ENCODE data around the gene SNRPB.

The SNRPB gene

DNA sequence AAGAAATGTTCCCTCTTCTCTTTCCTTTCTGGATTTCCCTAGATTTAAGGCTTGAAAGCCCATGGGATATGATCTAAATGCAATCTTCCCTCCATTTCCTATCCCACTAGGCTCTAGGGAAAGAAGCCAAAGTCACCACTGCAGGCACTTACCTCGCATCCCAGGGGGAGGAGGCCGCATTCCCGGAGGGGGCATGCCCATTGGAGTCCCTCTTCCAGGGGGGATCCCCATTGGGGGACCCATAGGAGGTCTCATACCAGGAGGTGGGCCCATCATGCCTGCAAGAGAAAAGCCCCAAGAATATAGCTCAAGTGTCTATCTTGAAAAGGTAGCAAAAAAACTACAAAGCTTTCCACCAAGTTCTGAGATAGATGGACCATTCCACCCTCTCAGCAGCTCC lies 8.1 kb downstream of the SNRPB start:
- TF ChIP-seq, protein P1, sequence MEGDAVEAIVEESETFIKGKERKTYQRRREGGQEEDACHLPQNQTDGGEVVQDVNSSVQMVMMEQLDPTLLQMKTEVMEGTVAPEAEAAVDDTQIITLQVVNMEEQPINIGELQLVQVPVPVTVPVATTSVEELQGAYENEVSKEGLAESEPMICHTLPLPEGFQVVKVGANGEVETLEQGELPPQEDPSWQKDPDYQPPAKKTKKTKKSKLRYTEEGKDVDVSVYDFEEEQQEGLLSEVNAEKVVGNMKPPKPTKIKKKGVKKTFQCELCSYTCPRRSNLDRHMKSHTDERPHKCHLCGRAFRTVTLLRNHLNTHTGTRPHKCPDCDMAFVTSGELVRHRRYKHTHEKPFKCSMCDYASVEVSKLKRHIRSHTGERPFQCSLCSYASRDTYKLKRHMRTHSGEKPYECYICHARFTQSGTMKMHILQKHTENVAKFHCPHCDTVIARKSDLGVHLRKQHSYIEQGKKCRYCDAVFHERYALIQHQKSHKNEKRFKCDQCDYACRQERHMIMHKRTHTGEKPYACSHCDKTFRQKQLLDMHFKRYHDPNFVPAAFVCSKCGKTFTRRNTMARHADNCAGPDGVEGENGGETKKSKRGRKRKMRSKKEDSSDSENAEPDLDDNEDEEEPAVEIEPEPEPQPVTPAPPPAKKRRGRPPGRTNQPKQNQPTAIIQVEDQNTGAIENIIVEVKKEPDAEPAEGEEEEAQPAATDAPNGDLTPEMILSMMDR (IDR thresholded peaks at IDR 0.05; ENCODE audit: insufficient read depth, low read depth, low read length, missing control alignments): no peak
- DNase-seq (ENCODE audit: low read depth): no peak
- no peak overlapping the region for H3K4me3 ChIP-seq (ENCODE audit: low read depth, low read length)

DNA sequence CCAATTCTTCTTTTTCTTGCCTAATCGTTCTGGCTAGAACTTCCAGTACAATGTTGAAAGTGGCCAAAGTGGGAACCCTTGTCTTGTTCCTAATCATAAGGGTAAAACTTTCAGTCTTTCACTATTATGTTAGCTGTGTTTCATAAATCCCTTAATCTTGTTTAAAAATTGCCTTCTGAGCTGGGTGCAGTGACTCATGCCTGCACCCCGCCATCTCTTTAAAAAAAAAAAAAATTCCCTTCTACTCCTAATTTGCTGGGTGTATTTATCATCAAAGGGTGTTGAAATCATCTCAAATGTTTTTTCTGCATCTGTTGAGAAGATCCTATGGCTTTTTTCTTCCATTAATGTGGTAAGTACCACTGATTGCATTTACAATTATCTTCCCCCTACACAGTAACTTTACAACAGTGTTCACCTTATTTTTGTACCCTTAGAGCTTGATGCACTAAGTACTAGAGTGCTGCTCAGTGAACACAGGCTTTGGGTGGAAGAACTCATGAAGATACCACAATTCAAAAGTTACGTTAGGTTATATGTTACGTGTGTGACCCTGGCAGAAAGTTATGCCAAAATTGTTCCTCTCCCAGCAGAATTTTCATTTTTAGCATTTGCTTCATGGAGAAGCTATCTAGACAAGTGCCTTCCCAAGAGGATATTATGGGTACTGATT lies 9.7 kb downstream of the SNRPB start:
- TF ChIP-seq, protein P1 (IDR thresholded peaks at IDR 0.05; ENCODE audit: insufficient read depth, low read depth, low read length, missing control alignments): no peak
- H3K4me3 ChIP-seq (ENCODE audit: low read depth, low read length): no peak overlapping the region
- DNase-seq (ENCODE audit: low read depth): no peak

DNA sequence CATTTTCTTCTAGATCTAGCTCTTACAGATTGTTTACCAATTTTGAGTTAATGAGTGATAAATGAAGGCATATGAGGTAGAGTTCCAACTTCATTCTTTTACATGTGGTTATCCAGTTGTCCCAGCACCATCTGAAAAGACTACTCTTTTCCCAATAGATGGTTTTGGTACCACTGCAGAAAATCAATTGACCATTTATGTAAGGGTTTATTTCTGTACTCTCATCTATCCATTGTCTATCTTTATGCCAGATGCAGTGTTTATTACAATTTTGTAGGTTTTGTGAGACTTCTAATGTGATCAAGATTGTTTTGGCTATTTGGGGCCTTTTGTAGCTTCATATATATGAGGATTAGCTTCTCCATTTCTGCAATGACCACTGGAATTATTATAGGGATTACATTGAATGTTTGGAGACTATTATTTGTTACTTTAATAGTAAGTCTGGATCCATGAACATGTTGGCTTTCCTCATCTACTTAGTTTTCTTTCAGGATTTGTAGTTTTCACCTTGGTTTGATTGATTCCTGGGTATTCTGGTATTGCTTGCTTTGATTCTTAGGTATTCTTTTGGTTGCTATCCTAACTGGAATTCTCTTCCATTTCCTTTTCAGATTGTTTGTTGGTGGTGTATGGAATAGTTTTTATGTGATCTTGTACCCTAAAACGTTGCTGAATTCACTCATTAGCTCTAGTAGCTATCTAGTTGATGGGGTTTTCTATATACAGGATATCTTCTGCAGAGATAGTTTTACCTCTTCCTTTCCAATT lies 10.4 kb downstream of the SNRPB start:
- no peak overlapping the region for H3K4me3 ChIP-seq (ENCODE audit: low read depth, low read length)
- no peak for DNase-seq (ENCODE audit: low read depth)
- TF ChIP-seq, protein P1 (IDR thresholded peaks at IDR 0.05; ENCODE audit: insufficient read depth, low read depth, low read length, missing control alignments): no peak

DNA sequence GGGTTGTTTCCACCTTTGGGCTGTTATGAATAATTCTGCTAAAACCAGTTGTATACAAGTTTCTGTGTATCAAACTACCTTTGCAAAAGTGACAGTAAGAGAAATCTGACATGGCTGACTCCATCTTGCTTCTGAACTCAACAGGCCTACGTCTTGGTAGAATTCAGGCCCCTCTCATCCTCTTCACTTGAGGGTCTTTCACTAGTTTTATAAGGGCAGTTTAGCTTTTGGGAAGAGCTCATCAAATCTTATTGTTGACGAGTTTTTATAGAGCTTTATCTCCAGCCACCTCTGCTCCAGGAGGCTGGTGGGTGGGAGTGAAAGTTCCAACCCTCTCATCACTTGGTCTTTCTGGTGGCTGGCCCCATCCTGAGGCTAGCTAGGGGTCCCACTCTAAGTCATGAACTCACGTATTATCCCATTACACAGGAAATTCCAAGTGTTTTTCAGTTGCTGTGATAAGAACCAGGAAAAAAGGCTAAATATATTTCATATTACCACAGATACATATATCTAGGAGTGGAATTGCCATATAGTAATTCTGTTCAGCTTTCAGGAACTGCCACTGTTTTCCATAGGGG lies 11.6 kb downstream of the SNRPB start:
- no peak for DNase-seq (ENCODE audit: low read depth)
- TF ChIP-seq, protein P1 (IDR thresholded peaks at IDR 0.05; ENCODE audit: insufficient read depth, low read depth, low read length, missing control alignments): no peak
- H3K4me3 ChIP-seq (ENCODE audit: low read depth, low read length): no peak overlapping the region

DNA sequence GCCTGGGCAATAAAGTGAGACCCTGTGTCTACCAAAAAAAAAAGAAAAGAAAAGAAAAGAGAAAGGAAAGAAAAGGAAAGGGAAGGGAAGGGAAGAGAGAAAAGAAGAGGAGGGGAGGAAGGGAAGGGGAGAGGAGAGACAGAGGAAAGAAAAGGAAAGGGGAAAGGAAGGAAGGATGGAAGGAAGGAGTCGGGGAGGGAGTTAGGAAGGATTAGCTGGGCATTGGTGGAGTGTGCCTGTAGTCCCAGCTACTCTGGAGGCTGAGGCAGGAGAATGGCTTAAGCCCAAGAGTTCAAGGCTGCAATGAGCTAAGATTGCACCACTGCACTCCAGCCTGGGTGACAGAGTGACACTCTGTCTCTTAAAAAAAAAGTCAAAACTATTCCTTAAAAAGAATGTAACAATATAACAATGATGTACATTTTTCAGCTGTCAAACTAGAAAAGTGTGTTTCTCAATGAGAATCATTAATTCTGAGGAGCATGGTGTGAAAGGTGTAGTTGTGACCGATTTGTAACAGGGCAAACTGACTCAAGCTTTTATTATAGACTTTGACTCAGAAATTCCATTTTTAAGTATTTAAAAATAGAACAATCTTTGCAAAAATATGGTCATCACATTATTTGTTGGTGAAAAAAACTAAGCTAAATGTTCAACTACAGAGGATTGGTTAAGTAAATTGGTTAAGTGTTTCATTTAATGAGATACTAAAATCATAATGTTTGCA lies 14.7 kb downstream of the SNRPB start:
- TF ChIP-seq, protein P1 (IDR thresholded peaks at IDR 0.05; ENCODE audit: insufficient read depth, low read depth, low read length, missing control alignments): no peak
- no peak overlapping the region for H3K4me3 ChIP-seq (ENCODE audit: low read depth, low read length)
- DNase-seq (ENCODE audit: low read depth): no peak

DNA sequence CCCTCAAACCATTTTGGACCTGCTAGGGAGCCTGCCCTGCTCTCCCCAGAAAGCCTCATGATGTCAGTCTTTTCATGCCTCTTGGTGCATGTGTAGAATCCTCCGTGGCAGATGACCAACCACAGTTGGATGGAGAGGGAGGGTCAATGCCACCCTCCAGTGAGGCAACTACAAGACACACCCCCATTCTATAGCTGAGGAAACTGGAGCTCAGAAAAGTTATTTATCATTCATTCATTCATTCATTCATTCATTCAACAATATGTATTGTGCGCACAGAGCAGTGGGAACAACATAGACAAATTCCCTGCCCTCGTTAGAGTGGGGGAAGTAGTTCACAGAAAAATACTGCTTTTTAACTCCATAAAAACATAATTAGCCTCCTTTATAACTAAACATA lies 16.8 kb downstream of the SNRPB start:
- TF ChIP-seq, protein P1 (IDR thresholded peaks at IDR 0.05; ENCODE audit: insufficient read depth, low read depth, low read length, missing control alignments): no peak
- DNase-seq (ENCODE audit: low read depth): no peak
- H3K4me3 ChIP-seq (ENCODE audit: low read depth, low read length): no peak overlapping the region

Measured in GM12865 (cell line).